SK-N-SH (cell line): ENCODE results near the gene KRT6B. TPM values are rescaled to one million over a fixed set of nuclear protein-coding genes. Genes with fewer than 3 reads are reported as not detected.

Experiments
- CTCF ChIA-PET: fragments of 300-600, 350-600 bp; formaldehyde crosslinking; extraction: SDS; loops from one replicate; lab custom pipeline; 2021; lab: Yijun Ruan, JAX
- POLR2A ChIA-PET: fragments of 350-600 bp; sonication (Branson Sonifier 250); formaldehyde crosslinking; extraction: SDS; loops from one replicate; lab custom pipeline; 2020; ENCODE audit warnings: antibody characterized with exemption, inconsistent platforms; lab: Yijun Ruan, JAX
- DNase-seq: peaks from one replicate; pipeline ENCODE4 v3.0.0; 2012
- H2AFZ ChIP-seq: fragments of 200-600 bp; sonication (generic); 2 replicates; pipeline ENCODE4 v1.8.1; 2016; ENCODE audit warnings: antibody characterized with exemption, mild to moderate bottlenecking, low read depth
- H3F3A ChIP-seq: fragments of 200-600 bp; sonication (generic); replicated peaks from 2 replicates; pipeline ENCODE3; 2016; ENCODE audit warnings: antibody characterized with exemption, mild to moderate bottlenecking; ENCODE audit not compliant: insufficient read depth
- H3K27ac ChIP-seq, 2 experiments: fragments of 200-500 bp in 1 of 2; fragments of 200-600 bp in 1 of 2; sonication (Bioruptor generic) in 1 of 2; sonication (generic), shearing (Covaris generic) in 1 of 2; 2 replicates each; pipeline versions ENCODE4 v1.5.1 to v1.6.1; 2014 to 2016; ENCODE audit warnings: low read depth in 2 of 2, inconsistent platforms in 1 of 2, low read length in 1 of 2, mild to moderate bottlenecking in 1 of 2, mixed read lengths in 1 of 2
- H3K27me3 ChIP-seq: fragments of 200-600 bp; sonication (generic), shearing (Covaris generic); 2 replicates; pipeline ENCODE4 v1.6.1; 2016; ENCODE audit warnings: mixed run types; ENCODE audit not compliant: insufficient read depth
- H3K36me3 ChIP-seq, 2 experiments: fragments of 200-500 bp in 1 of 2; fragments of 200-600 bp in 1 of 2; sonication (Bioruptor generic) in 1 of 2; sonication (generic) in 1 of 2; replicated peaks in 1 of 2; 2 replicates each; pipeline versions ENCODE3 to v1.5.1; 2014 to 2016; ENCODE audit warnings: low read length in 1 of 2, mild to moderate bottlenecking in 1 of 2; ENCODE audit not compliant: insufficient read depth in 2 of 2, control insufficient read depth in 1 of 2
- H3K4me1 ChIP-seq, 2 experiments: fragments of 200-500 bp in 1 of 2; fragments of 200-600 bp in 1 of 2; sonication (Bioruptor generic) in 1 of 2; sonication (generic), shearing (Covaris generic) in 1 of 2; 2 replicates each; pipeline versions ENCODE4 v1.5.1 to v1.6.1; 2014 to 2016; ENCODE audit warnings: low read depth in 1 of 2, low read length in 1 of 2, mixed run types in 1 of 2; ENCODE audit not compliant: insufficient read depth in 2 of 2, control insufficient read depth in 1 of 2
- H3K4me2 ChIP-seq: fragments of 200-600 bp; sonication (generic), shearing (Covaris generic); 2 replicates; pipeline ENCODE4 v1.6.1; 2017; ENCODE audit warnings: mixed run types
- H3K4me3 ChIP-seq, 2 experiments: fragments of 200-500 bp in 1 of 2; fragments of 200-600 bp in 1 of 2; sonication (Bioruptor generic) in 1 of 2; sonication (generic), shearing (Covaris generic) in 1 of 2; 2 replicates each; pipeline versions ENCODE4 v1.5.1 to v1.8.1; 2014 to 2016; ENCODE audit warnings: low read depth in 2 of 2, inconsistent platforms in 1 of 2, low read length in 1 of 2, mild to moderate bottlenecking in 1 of 2, mixed read lengths in 1 of 2, moderate library complexity in 1 of 2
- H3K79me2 ChIP-seq: fragments of 200-600 bp; sonication (generic); 2 replicates; pipeline ENCODE4 v1.8.1; 2017; ENCODE audit warnings: mild to moderate bottlenecking; ENCODE audit not compliant: insufficient read depth
- H3K9ac ChIP-seq: fragments of 200-600 bp; sonication (generic); 2 replicates; pipeline ENCODE4 v1.6.1; 2017; ENCODE audit warnings: mixed run types
- H3K9me2 ChIP-seq: fragments of 200-600 bp; sonication (generic); 2 replicates; pipeline ENCODE4 v1.6.1; 2017; ENCODE audit warnings: mixed run types
- H3K9me3 ChIP-seq: fragments of 200-600 bp; sonication (generic); 2 replicates; pipeline ENCODE4 v1.6.1; 2017; ENCODE audit warnings: mixed run types, mild to moderate bottlenecking, moderate library complexity
- H4K20me1 ChIP-seq: fragments of 200-600 bp; sonication (generic); 2 replicates; pipeline ENCODE4 v1.6.1; 2017; ENCODE audit warnings: mild to moderate bottlenecking, mixed run types; ENCODE audit not compliant: insufficient read depth
- EP300 ChIP-seq, 2 experiments: IDR thresholded peaks; 2 replicates each; pipeline versions ENCODE4 v1.4.0 to v1.6.1; 2012; ENCODE audit warnings: borderline replicate concordance in 1 of 2, low read depth in 1 of 2, low read length in 1 of 2
- EZH2phosphoT487 ChIP-seq: fragments of 200-600 bp; sonication (generic); IDR thresholded peaks from 2 replicates; pipeline ENCODE4 v1.6.1; 2017; ENCODE audit warnings: low read depth, mixed run types, mild to moderate bottlenecking, antibody characterized with exemption, moderate library complexity, borderline replicate concordance
- FOSL2 ChIP-seq: IDR thresholded peaks from 2 replicates; pipeline ENCODE4 v1.4.0; 2012; ENCODE audit warnings: low read depth, mild to moderate bottlenecking, moderate library complexity, borderline replicate concordance
- FOXJ3 ChIP-seq: sonication (generic); formaldehyde crosslinking; IDR thresholded peaks from 2 replicates; pipeline ENCODE4 v1.5.1; 2020; ENCODE audit warnings: mild to moderate bottlenecking, missing genetic modification reagents
- FOXM1 ChIP-seq: IDR thresholded peaks from 2 replicates; pipeline ENCODE4 v1.4.0; 2012; ENCODE audit warnings: low read depth, mild to moderate bottlenecking
- GATA2 ChIP-seq: sonication (generic); formaldehyde crosslinking; IDR thresholded peaks from 2 replicates; pipeline ENCODE4 v1.5.0; 2020; ENCODE audit warnings: mild to moderate bottlenecking, missing genetic modification reagents
- IRF3 ChIP-seq: fragments of 150-350 bp; IDR thresholded peaks from 2 replicates; pipeline ENCODE4 v1.6.1; 2016; ENCODE audit warnings: mild to moderate bottlenecking, low read depth, low read length
- JUND ChIP-seq: IDR thresholded peaks from 2 replicates; pipeline ENCODE4 v1.4.0; 2012
- MEF2A ChIP-seq: IDR thresholded peaks from 2 replicates; pipeline ENCODE4 v1.4.0; 2012; ENCODE audit warnings: low read depth, borderline replicate concordance
- MXI1 ChIP-seq: IDR thresholded peaks from 2 replicates; pipeline ENCODE4 v1.6.1; 2012; ENCODE audit warnings: mild to moderate bottlenecking, low read depth, low read length, improper control_type of control experiment
- NFIC ChIP-seq: IDR thresholded peaks from 2 replicates; pipeline ENCODE4 v1.4.0; 2012; ENCODE audit warnings: borderline replicate concordance
- NRF1 ChIP-seq: IDR thresholded peaks from 2 replicates; pipeline ENCODE4 v1.6.1; 2012; ENCODE audit warnings: low read depth, mild to moderate bottlenecking, low read length
- RFX5 ChIP-seq: IDR thresholded peaks from 2 replicates; pipeline ENCODE4 v1.6.1; 2012; ENCODE audit warnings: mild to moderate bottlenecking, improper control_type of control experiment, low read length
- SIN3A ChIP-seq: IDR thresholded peaks from 2 replicates; pipeline ENCODE4 v1.6.1; 2012; ENCODE audit warnings: low read depth, mild to moderate bottlenecking, low read length, moderate library complexity, borderline replicate concordance
- TAF1 ChIP-seq: IDR thresholded peaks from 2 replicates; pipeline ENCODE4 v1.6.1; 2012; ENCODE audit warnings: low read depth, mild to moderate bottlenecking, low read length, moderate library complexity, borderline replicate concordance
- TCF12 ChIP-seq: IDR thresholded peaks from 2 replicates; pipeline ENCODE4 v1.4.0; 2012
- TEAD4 ChIP-seq: IDR thresholded peaks from 2 replicates; pipeline ENCODE4 v1.4.0; 2012; ENCODE audit warnings: mild to moderate bottlenecking, borderline replicate concordance; ENCODE audit not compliant: insufficient read depth
- YY1 ChIP-seq: IDR thresholded peaks from 2 replicates; pipeline ENCODE4 v1.4.0; 2012; ENCODE audit warnings: low read depth, mild to moderate bottlenecking
- WGBS: methylation state at CpG from one replicate; pipeline ENCODE4 v1.1.6; 2017; ENCODE audit warnings: low lambda C conversion rate; 5-methylcytosine and 5-hydroxymethylcytosine counted together
- polyA plus RNA-seq, 3 experiments: library from polyadenylated mRNA; depleted of rRNA; stranded (reverse); fragments of >200 nt; gene quantifications; 2 replicates each; pipeline ENCODE4 v1.2.3, GENCODE V29; 2012
- TF ChIP-seq, protein P1 (sequence below): IDR thresholded peaks from 2 replicates; pipeline ENCODE4 v1.4.0; 2012; ENCODE audit warnings: low read depth, borderline replicate concordance
- TF ChIP-seq, protein P2 (sequence below): IDR thresholded peaks from 2 replicates; pipeline ENCODE4; 2012

Gene KRT6B
- polyA plus RNA-seq, 1 of the 3 experiments (the other 2 are of a cell fraction), result not detected

DNA sequence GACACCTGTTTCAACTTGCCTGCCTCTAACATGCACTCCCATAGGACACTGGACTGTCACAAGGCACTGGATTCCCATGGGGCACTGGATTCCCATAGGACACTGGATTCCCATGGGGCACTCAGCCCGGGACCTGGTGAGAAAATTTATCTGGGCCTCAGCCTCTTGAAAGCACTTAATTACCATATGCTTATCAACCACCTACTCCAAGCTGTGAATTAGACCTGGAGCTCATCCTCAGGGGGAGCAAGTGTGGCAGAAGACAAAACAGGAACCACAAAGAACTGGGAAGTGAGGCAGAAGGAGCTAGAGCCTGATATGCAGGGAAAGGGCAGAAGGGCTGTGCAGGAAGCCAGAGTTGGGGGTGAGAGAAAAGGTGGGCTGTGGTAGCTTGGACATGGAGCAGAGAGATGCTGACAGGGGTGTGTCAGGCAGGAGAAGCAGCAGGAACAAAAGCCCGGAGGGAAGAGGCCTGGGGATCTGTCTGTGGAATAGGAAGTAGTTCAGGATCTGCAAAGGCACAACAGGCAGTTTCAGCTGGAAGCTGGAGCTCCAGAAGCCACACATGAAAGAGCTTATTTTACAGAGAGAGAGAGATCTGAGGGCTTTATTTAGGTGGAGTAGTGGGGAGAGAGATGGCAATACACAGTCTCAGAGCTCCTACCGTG is 48.9 kb downstream of the KRT6B start:
- H3K4me2 ChIP-seq, result no peak overlapping the region
- TF ChIP-seq RFX5 (no peak), FOXM1 (no peak), GATA2 (CRISPR knock-in tag) (no peak), TCF12 (no peak), NRF1 (no peak), MXI1 (no peak), NFIC (no peak), EZH2phosphoT487 (no peak), FOXJ3 (no peak), MEF2A (no peak), EP300 (IDR thresholded peaks at IDR 0.05; ENCODE audit: borderline replicate concordance in 1 of 2, low read depth in 1 of 2, low read length in 1 of 2) (no peak), TEAD4 (no peak)
- TF ChIP-seq, protein P1, sequence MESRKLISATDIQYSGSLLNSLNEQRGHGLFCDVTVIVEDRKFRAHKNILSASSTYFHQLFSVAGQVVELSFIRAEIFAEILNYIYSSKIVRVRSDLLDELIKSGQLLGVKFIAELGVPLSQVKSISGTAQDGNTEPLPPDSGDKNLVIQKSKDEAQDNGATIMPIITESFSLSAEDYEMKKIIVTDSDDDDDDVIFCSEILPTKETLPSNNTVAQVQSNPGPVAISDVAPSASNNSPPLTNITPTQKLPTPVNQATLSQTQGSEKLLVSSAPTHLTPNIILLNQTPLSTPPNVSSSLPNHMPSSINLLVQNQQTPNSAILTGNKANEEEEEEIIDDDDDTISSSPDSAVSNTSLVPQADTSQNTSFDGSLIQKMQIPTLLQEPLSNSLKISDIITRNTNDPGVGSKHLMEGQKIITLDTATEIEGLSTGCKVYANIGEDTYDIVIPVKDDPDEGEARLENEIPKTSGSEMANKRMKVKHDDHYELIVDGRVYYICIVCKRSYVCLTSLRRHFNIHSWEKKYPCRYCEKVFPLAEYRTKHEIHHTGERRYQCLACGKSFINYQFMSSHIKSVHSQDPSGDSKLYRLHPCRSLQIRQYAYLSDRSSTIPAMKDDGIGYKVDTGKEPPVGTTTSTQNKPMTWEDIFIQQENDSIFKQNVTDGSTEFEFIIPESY, result no peak
- TF ChIP-seq, protein P2, sequence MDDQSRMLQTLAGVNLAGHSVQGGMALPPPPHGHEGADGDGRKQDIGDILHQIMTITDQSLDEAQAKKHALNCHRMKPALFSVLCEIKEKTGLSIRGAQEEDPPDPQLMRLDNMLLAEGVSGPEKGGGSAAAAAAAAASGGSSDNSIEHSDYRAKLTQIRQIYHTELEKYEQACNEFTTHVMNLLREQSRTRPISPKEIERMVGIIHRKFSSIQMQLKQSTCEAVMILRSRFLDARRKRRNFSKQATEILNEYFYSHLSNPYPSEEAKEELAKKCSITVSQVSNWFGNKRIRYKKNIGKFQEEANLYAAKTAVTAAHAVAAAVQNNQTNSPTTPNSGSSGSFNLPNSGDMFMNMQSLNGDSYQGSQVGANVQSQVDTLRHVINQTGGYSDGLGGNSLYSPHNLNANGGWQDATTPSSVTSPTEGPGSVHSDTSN, result no peak
- no peaks in the 10 kb centered on the region for H4K20me1 ChIP-seq
- no peaks in the 10 kb centered on the region for H3K36me3 ChIP-seq
- no peak overlapping the region for H3K27ac ChIP-seq
- no peak overlapping the region for H3K9ac ChIP-seq
- POLR2A ChIA-PET, result no interaction called here
- H3K9me3 ChIP-seq, result no peaks in the 10 kb centered on the region
- no peaks in the 10 kb centered on the region for H3K9me2 ChIP-seq
- H3K79me2 ChIP-seq, result no peaks in the 10 kb centered on the region
- DNase-seq, result no peak
- no peaks in the 10 kb centered on the region for H3K4me1 ChIP-seq
- H2AFZ ChIP-seq, result no peak overlapping the region
- WGBS, result 22% methylated on average over 3 of the region's 3 CpGs
- no peak overlapping the region for H3K4me3 ChIP-seq
- CTCF ChIA-PET, result interaction anchor here (1.1 to 2.2 kb wide), 3 partner anchors 11 to 477 kb away, joined by 3 to 8 read pairs (median 4); no protein-coding TSS in a partner anchor
- no peaks in the 10 kb centered on the region for H3F3A ChIP-seq
- H3K27me3 ChIP-seq, result peaks cover 34% of the 10 kb centered on the region

- CTCF ChIA-PET, result interaction anchor here (1.1 to 2.2 kb wide), 3 partner anchors 11 to 477 kb away, joined by 3 to 8 read pairs (median 3); no protein-coding TSS in a partner anchor
- WGBS, result 62% methylated on average over 2 of the region's 2 CpGs
- TF ChIP-seq TEAD4, result no peak
- TF ChIP-seq, protein P2, result no peak
- TF ChIP-seq JUND, result no peak
- no peak for TF ChIP-seq TAF1
- TF ChIP-seq SIN3A, result no peak
- TF ChIP-seq FOSL2, result no peak
- no peak for TF ChIP-seq YY1
- TF ChIP-seq GATA2 (CRISPR knock-in tag), result no peak
- TF ChIP-seq MEF2A, result no peak
- TF ChIP-seq, protein P1, result no peak
- TF ChIP-seq IRF3, result no peak
- TF ChIP-seq FOXJ3, result no peak
Observed at GRCh38 chr12:52402377-52402776, 49.6 kb downstream of the KRT6B start.

More at GRCh38 chr12:52402377-52402776, 49.6 kb downstream of the KRT6B start:
- Histone ChIP-seq H3K27me3 (peaks cover 40% of the 10 kb centered on the region), H3K4me3 (no peak overlapping the region), H3K4me1 (no peaks in the 10 kb centered on the region), H4K20me1 (no peaks in the 10 kb centered on the region), H3K9ac (no peak overlapping the region), H3K9me3 (no peaks in the 10 kb centered on the region), H3K4me2 (no peak overlapping the region), H3K36me3 (no peaks in the 10 kb centered on the region), H2AFZ (no peak overlapping the region), H3K9me2 (no peaks in the 10 kb centered on the region), H3F3A (no peaks in the 10 kb centered on the region), H3K27ac (no peak overlapping the region), H3K79me2 (no peaks in the 10 kb centered on the region)
- no peak for DNase-seq
- POLR2A ChIA-PET, result no interaction called here
